MCF 10A (cell line): Measurements from ENCODE around the gene SAMD10. TPM values are rescaled to one million over a fixed set of nuclear protein-coding genes. Genes with fewer than 3 reads are reported as not detected.

Experiments used
- BruUV-seq: library from RNA; stranded (reverse); fragments of 400-500 nt; replicated peaks from 2 replicates; lab custom pipeline; 2021; lab: Mats Ljungman, UMichigan
- CTCF ChIA-PET: fragments of 300-600 bp; sonication (Branson Sonifier 250); formaldehyde crosslinking; extraction: SDS; loops from one replicate; lab custom pipeline; 2021; ENCODE audit warnings: antibody characterized with exemption, inconsistent platforms; lab: Yijun Ruan, JAX
- POLR2A ChIA-PET: fragments of 300-600, 350-650 bp; sonication (Branson Sonifier 250); formaldehyde crosslinking; extraction: SDS; loops from one replicate; lab custom pipeline; 2020; ENCODE audit warnings: antibody characterized with exemption, inconsistent platforms; lab: Yijun Ruan, JAX
- DNase-seq: peaks from one replicate; pipeline ENCODE4 v3.0.0-alpha.2; 2018; ENCODE audit not compliant: unreplicated experiment
- H3K27ac Mint-ChIP-seq: one replicate; pipeline ENCODE4 v1.8.0; 2022; ENCODE audit warnings: mild to moderate bottlenecking, low read depth, mixed read lengths; ENCODE audit not compliant: unreplicated experiment
- H3K27me3 Mint-ChIP-seq: one replicate; pipeline ENCODE4 v1.8.0; 2022; ENCODE audit warnings: mixed read lengths; ENCODE audit not compliant: insufficient read depth, unreplicated experiment
- H3K36me3 Mint-ChIP-seq: one replicate; pipeline ENCODE4 v1.8.0; 2022; ENCODE audit warnings: mild to moderate bottlenecking, moderate library complexity, mixed read lengths; ENCODE audit not compliant: insufficient read depth, unreplicated experiment
- H3K4me1 Mint-ChIP-seq: one replicate; pipeline ENCODE4 v1.8.0; 2022; ENCODE audit warnings: mixed read lengths; ENCODE audit not compliant: insufficient read depth, unreplicated experiment
- H3K4me3 Mint-ChIP-seq: one replicate; pipeline ENCODE4 v1.8.0; 2022; ENCODE audit warnings: mild to moderate bottlenecking, moderate library complexity, mixed read lengths; ENCODE audit not compliant: unreplicated experiment
- H3K9me3 Mint-ChIP-seq: one replicate; pipeline ENCODE4 v1.8.0; 2022; ENCODE audit warnings: mixed read lengths; ENCODE audit not compliant: unreplicated experiment
- CTCF ChIP-seq: fragments of 200-600 bp; IDR thresholded peaks from one replicate; pipeline ENCODE4 v1.8.0; 2022; ENCODE audit warnings: antibody characterized with exemption, mild to moderate bottlenecking; ENCODE audit not compliant: unreplicated experiment
- intact Hi-C: fragments of 100-400 bp; cut with micrococcal nuclease; formaldehyde crosslinking; loops from 2 replicates; pipeline ENCODE4 v1.14.1; 2022
- total RNA-seq: library from RNA; stranded (reverse); gene quantifications from 2 replicates; pipeline ENCODE4 v1.2.3, GENCODE V29; 2022

The SAMD10 gene
- total RNA-seq, 1 experiment from 2014 or later: 4.4 TPM

- intact Hi-C loops: no loop called here
- no TSS peak for BruUV-seq
- Mint-ChIP-seq H3K4me3 (no peak overlapping the region), H3K27me3 (no peaks in the 10 kb centered on the region), H3K27ac (no peak overlapping the region), H3K9me3 (no peaks in the 10 kb centered on the region), H3K36me3 (peaks cover 9% of the 10 kb centered on the region), H3K4me1 (peaks cover 12% of the 10 kb centered on the region)
- no peak for TF ChIP-seq CTCF
- no peak for DNase-seq
- CTCF ChIA-PET: no interaction called here
- POLR2A ChIA-PET: interaction anchor here (3.2 kb wide), 1 partner anchor 14 kb away, joined by 23 read pairs; the partner anchor contains the start of genes PRPF6 and SAMD10
Measured at GRCh38 chr20:63966172-63966943, 13.1 kb downstream of the SAMD10 start.

GRCh38 chr20:63964412-63964811 is 15.0 kb downstream of the SAMD10 start:
- intact Hi-C loops: no loop called here
- ChIA-PET POLR2A (no interaction called here), CTCF (interaction anchor here (0.7 kb wide), 1 partner anchor 9 kb away, joined by 3 read pairs; no protein-coding TSS in a partner anchor)
- BruUV-seq: no TSS peak
- H3K27ac Mint-ChIP-seq: no peak overlapping the region
- DNase-seq: no peak
- H3K9me3 Mint-ChIP-seq: no peaks in the 10 kb centered on the region
- H3K27me3 Mint-ChIP-seq: no peaks in the 10 kb centered on the region
- TF ChIP-seq CTCF: no peak
- no peak overlapping the region for H3K4me3 Mint-ChIP-seq
- peaks cover 10% of the 10 kb centered on the region for H3K36me3 Mint-ChIP-seq
- peaks cover 5% of the 10 kb centered on the region for H3K4me1 Mint-ChIP-seq

- Mint-ChIP-seq H3K36me3 (peaks cover 15% of the 10 kb centered on the region), H3K9me3 (no peaks in the 10 kb centered on the region), H3K27me3 (no peaks in the 10 kb centered on the region), H3K27ac (no peak overlapping the region), H3K4me3 (no peak overlapping the region), H3K4me1 (peaks cover 6% of the 10 kb centered on the region)
- intact Hi-C loops: no loop called here
- DNase-seq: no peak
- POLR2A ChIA-PET: interaction anchor here (0.7 kb wide), 1 partner anchor 10 kb away, joined by 5 read pairs; no protein-coding TSS in a partner anchor
- CTCF ChIA-PET: interaction anchor here (0.7 kb wide), 1 partner anchor 10 kb away, joined by 3 read pairs; no protein-coding TSS in a partner anchor
- no peak for TF ChIP-seq CTCF
- BruUV-seq: no TSS peak
Measured at GRCh38 chr20:63963784-63964301, 15.6 kb downstream of the SAMD10 start.

- ChIA-PET POLR2A (interaction anchor here (0.7 kb wide), 1 partner anchor 10 kb away, joined by 5 read pairs; no protein-coding TSS in a partner anchor), CTCF (no interaction called here)
- H3K4me1 Mint-ChIP-seq: peaks cover 7% of the 10 kb centered on the region
- peaks cover 20% of the 10 kb centered on the region for H3K36me3 Mint-ChIP-seq
- no peak for DNase-seq
- H3K27ac Mint-ChIP-seq: no peak overlapping the region
- TF ChIP-seq CTCF: no peak
- intact Hi-C loops: no loop called here
- no TSS peak for BruUV-seq
- H3K4me3 Mint-ChIP-seq: no peak overlapping the region
- H3K27me3 Mint-ChIP-seq: no peaks in the 10 kb centered on the region
- no peaks in the 10 kb centered on the region for H3K9me3 Mint-ChIP-seq
Measured at GRCh38 chr20:63963348-63963741, 16.1 kb downstream of the SAMD10 start.
